ENCODE data around the gene SGSM1.
A peak's percentile ranks its signal among the peaks of the same experiment; 100 is the strongest.

The SGSM1 gene

DNA sequence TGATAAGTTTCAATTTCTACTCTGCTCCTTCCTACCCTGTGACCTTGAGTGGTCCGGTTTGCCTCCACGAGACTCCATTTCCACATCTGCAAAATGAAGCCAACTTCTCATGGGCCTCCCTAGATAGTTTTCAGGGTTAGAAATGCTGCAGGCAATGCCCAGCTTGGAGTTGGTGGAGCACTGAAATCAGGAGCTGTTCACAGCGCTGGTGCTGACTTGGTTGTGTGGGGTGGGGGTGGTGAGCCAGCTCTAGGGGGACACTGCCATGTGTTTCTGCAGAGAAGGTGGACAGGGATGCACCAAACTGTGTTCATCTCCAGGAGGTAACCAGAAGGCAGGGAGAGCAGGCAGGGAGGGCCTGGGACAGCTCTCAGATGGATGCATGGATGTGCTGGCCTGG, 37.0 kb downstream of the SGSM1 start:
- DNase-seq (ENCODE audit: low spot score) = no peak

- no peak for DNase-seq (ENCODE audit: low spot score)
Observed at GRCh38 chr22:24845041-24845898, 39.3 kb downstream of the SGSM1 start.

DNA sequence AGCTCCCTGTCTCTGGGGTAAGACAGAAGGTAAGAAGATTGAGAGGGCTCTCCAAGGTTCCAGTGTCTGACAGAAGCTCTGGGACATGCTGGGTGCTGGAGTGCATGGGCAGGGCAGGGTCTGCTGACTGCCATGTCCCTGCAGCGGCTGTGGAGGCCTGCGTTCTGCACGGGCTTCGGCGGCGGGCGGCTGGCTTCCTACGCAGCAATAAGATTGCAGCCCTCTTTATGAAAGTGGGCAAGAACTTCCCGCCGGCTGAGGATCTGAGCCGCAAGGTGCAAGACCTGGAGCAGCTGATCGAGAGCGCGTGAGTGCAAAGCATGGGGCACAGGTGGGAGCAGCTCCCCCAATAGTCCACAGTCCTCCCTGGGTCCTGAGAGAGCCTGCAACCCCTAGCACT, 41.5 kb downstream of the SGSM1 start:
- no peak for DNase-seq (ENCODE audit: low spot score)

- no peak for DNase-seq (ENCODE audit: low spot score)
Observed at GRCh38 chr22:24848559-24849168, 42.7 kb downstream of the SGSM1 start.

GRCh38 chr22:24855794-24856193, 49.8 kb downstream of the SGSM1 start:
- no peak for DNase-seq (ENCODE audit: low spot score)

GRCh38 chr22:24857576-24857975, 51.6 kb downstream of the SGSM1 start:
- DNase-seq (ENCODE audit: low spot score) = no peak

GRCh38 chr22:24859587-24859986, 53.6 kb downstream of the SGSM1 start:
- no peak for DNase-seq (ENCODE audit: low spot score)

GRCh38 chr22:24865508-24865907, 59.5 kb downstream of the SGSM1 start:
- DNase-seq (ENCODE audit: low spot score) = no peak

- DNase-seq (ENCODE audit: low spot score) = peak; percentile 27
Observed at GRCh38 chr22:24867323-24868022, 61.5 kb downstream of the SGSM1 start.

- DNase-seq (ENCODE audit: low spot score) = no peak
Observed at GRCh38 chr22:24868979-24869378, 63.0 kb downstream of the SGSM1 start.

DNA sequence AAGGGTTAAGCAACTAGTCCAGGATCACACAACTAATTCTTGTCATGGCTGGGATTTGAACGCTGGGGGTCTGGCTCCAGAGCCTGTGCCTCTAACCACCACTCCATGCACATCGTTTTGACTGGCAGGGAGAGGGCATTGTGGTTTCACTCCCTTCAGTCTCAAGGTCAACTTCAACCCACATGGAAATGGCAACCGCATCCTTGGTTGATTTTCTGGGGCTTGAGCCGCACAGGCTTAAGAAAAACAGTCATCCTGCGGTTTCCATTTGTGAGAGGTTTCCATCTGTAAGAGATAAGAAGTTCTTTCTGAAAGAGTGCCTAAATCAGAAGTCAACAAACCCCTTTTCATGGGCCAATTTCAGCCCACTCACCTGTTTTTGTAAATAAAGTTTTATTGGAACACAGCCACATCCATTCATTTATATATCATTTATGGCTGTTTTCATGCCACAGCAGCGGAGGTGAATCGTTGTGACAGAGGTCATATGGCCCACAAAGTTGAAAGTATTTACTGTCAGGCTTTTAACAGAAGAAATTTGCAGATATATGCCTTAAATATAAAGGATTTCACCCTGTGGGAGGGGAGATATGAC, 65.7 kb downstream of the SGSM1 start:
- no peak for DNase-seq (ENCODE audit: low spot score)

GRCh38 chr22:24873226-24873625, 67.2 kb downstream of the SGSM1 start:
- DNase-seq (ENCODE audit: low spot score) = no peak

GRCh38 chr22:24875862-24876506, 70.0 kb downstream of the SGSM1 start:
- no peak for DNase-seq (ENCODE audit: low spot score)

GRCh38 chr22:24876700-24877099, 70.7 kb downstream of the SGSM1 start:
- no peak for DNase-seq (ENCODE audit: low spot score)

- no peak for DNase-seq (ENCODE audit: low spot score)
Observed at GRCh38 chr22:24878969-24879368, 73.0 kb downstream of the SGSM1 start.

DNA sequence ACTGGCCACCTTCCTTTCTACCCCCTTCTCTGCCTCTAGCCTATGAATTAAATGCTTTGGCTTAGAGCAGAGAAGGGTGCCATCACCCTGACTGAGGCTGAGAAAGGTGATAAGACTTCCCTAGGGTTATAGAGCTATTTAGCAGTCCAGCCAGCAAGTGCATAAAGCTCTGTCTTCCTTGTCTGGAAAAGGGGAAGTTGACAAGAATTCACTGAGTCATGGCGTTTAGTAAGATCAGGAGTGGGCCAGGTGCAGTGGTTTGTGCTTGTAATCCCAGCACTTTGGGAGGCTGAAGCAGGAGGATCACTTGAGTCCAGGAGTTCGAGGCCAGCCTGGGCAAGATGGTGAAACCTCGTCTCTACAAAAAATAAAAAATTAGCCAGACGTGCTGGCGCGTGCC, 77.4 kb downstream of the SGSM1 start:
- no peak for DNase-seq (ENCODE audit: low spot score)

- DNase-seq (ENCODE audit: low spot score) = no peak
Observed at GRCh38 chr22:24887260-24887659, 81.2 kb downstream of the SGSM1 start.

DNA sequence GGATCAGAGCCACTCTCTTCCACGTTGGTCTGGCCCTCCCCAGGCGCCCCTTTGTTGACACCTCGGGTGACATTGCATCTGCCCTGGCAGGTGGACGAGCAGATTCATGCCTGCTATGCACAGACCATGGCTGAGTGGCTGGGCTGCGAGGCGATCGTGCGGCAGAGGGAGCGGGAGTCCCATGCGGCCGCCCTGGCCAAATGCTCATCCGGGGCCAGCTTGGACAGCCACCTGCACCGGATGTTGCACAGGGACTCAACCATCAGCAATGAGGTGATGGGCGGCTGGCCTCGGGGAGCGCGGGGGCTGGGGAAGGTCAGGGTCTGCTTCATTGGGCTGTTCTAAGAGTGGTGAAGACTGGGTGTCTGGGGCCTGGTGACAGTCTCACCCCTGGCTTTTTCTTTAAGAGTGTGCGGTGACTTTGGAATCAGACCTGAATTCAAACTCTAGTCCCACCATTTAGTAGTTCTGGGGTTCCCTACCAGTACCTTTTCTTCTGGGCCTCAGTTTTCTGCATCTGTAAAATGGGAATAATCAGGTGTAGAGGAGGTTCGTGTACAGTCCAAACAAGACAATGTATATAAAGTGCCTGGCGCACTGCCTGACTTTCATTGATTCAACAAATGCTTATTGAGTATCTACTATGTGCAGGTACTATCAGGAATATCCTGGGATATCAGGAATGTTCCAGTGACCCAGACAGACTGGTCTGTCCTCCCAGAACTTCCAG, 87.5 kb downstream of the SGSM1 start:
- DNase-seq (ENCODE audit: low spot score) = no peak

DNA sequence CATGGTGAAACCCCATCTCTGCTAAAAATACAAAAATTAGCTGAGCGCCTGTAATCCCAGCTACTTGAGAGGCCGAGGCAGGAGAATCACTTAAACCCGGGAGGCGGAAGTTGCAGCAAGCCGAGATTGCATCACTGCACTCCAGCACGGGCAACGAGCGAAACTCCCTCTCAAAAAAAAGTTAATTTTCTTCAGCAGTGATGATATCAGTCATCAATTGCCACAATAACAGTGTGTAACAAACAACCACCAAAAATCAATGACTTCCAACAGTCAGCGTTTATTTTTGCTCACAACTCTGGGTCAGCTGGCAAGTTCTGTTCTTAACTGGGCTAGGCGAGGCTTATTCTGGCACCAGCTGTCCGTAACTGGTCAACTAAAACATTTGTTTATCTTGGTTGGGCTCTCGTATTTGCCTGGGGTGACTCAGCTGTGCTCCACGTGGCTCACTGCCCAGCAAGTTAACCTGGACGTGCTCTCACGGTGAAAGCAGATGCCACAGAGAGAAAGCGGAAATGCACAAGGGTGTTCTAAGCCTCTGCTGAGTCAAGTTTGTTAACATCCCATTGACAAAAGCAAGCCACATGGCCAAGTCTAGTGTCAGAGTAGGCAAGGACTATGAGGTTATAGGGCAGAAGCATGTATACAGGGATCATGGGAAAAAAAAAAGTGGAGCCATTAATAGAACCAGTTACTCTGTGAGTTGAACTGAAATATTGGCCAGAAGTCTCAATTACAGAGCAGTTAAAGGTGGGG, 88.4 kb downstream of the SGSM1 start:
- peak; percentile 24 for DNase-seq (ENCODE audit: low spot score)

DNA sequence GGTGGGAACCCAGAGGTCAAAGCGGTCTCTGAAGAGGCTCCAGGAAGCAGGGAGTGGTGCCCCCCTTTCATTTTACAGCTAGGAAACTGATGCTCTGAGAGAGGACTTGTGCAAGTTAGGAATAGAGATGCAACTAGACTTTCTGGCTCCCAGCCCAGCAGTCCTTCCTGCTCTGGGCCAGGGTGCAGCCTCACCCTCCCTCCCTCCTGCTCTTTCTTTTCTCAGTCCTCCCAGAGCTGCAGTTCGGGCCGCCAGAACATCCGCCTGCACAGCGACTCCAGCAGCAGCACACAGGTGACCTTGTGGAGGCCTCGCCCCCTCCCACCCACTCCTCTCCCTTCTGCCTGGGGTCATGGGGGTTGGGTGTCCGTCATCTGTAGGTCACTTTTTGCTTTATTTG, 89.0 kb downstream of the SGSM1 start:
- DNase-seq (ENCODE audit: low spot score) = peak; percentile 13

GRCh38 chr22:24901448-24901847, 95.4 kb downstream of the SGSM1 start:
- DNase-seq (ENCODE audit: low spot score) = no peak

Data from Ammon's horn (tissue), 1 donor.